Upper lobe of left lung (tissue), 6 donors: ENCODE data around the gene LRRC3C. TPM values are rescaled to one million over a fixed set of nuclear protein-coding genes. Genes with fewer than 3 reads are reported as not detected.

Experiments used
- ATAC-seq, 2 donors: fragments of 200-7000 bp; cut with Tn5 transposase; one replicate each; pipeline ENCODE4 v1.9.1; 2022; ENCODE audit warnings: mild to moderate bottlenecking in 2 of 2, moderate library complexity in 2 of 2; ENCODE audit not compliant: low FRiP score in 2 of 2
- DNase-seq, 2 donors: peaks; one replicate each; pipeline ENCODE4 v3.0.0-alpha.2; 2019 to 2020
- H3K27ac ChIP-seq, 4 donors: fragments of 200-600 bp; sonication (generic); one replicate each; pipeline ENCODE4 v1.5.1; 2016 to 2019
- H3K27me3 ChIP-seq, 4 donors: fragments of 200-600 bp; sonication (generic); one replicate each; pipeline ENCODE4 v1.5.1; 2017 to 2019
- H3K36me3 ChIP-seq, 4 donors: fragments of 200-600 bp; sonication (generic); one replicate each; pipeline ENCODE4 v1.5.1; 2016 to 2019
- H3K4me1 ChIP-seq, 4 donors: fragments of 200-600 bp; sonication (generic); one replicate each; pipeline ENCODE4 v1.5.1; 2018 to 2019
- H3K4me3 ChIP-seq, 4 donors: fragments of 200-600 bp; sonication (generic); one replicate each; pipeline ENCODE4 v1.5.1; 2017 to 2019; ENCODE audit warnings: mild to moderate bottlenecking in 2 of 4, moderate library complexity in 1 of 4
- H3K9me3 ChIP-seq, 4 donors: fragments of 200-600 bp; sonication (generic); one replicate each; pipeline ENCODE4 v1.5.1; 2018 to 2019
- EP300 ChIP-seq, 4 donors: sonication (generic); formaldehyde crosslinking; IDR thresholded peaks; one replicate each; pipeline ENCODE4 v1.5.1; 2017; ENCODE audit warnings: antibody characterized with exemption in 4 of 4, control low read depth in 2 of 4
- POLR2A ChIP-seq, 4 donors: fragments of 450-650 bp; IDR thresholded peaks; one replicate each; pipeline ENCODE4 v1.5.1; 2016 to 2017; ENCODE audit warnings: antibody characterized with exemption in 4 of 4, mild to moderate bottlenecking in 2 of 4
- POLR2AphosphoS5 ChIP-seq, 2 donors: sonication (generic); formaldehyde crosslinking; IDR thresholded peaks; one replicate each; pipeline ENCODE4 v1.5.1; 2017; ENCODE audit warnings: antibody characterized with exemption in 2 of 2
- WGBS, 2 donors: methylation state at CpG; one replicate each; pipeline ENCODE4 v1.1.5; 2017 to 2018; 5-methylcytosine and 5-hydroxymethylcytosine counted together
- total RNA-seq, 6 donors: library from RNA; depleted of rRNA in 4 of 6; stranded (reverse); fragments of >200 nt in 4 of 6; gene quantifications; one replicate each; pipeline versions ENCODE4 v1.1.0 to v1.2.1, GENCODE V29; 2016 to 2021
- TF ChIP-seq, protein P1 (sequence below), 6 experiments: fragments of 450-650 bp in 4 of 6; fragments of 200-600 bp in 2 of 6; sonication (generic) in 2 of 6; IDR thresholded peaks; one replicate each; pipeline ENCODE4 v1.5.1; 2016 to 2019; ENCODE audit warnings: antibody characterized with exemption in 6 of 6
- donor health status: DM: no; HTN: no; CAD: no; lungs with moderate emphysema.
- donor health status: DM: no; HTN: yes; CAD: no; lungs with severe emphysema.

The LRRC3C gene
- total RNA-seq, 6 donors from 2014 or later: not detected

DNA sequence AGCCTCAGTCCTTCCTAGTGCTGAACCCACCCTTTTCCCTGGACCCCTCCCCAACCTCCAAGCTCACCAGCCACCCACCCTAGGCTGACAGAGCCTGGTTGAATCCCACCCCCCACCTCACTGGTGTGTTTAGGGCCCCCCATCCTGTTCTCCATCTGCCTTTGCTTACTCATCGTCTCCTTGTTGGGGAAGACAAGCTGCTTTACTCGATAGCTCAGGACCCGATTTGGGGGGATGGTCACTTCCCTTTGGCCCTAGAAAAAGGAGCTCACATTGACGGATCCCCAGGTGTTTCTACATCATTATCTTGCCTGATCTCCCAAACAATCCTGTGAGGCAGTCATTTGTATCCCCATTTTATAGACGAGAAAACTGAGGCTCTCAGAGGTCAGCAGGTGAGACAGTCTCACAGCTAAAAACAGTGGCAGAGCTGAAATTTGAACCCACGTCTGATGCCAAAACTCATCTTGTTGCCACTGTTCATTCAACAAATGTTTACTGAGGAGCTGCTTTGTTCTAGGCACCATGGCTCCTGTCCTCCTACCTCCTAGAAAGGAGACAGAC lies 18.7 kb upstream of the LRRC3C start:
- Histone ChIP-seq H3K4me1 (no peaks in the 10 kb centered on the region), H3K36me3 (peaks cover 0 to 10% (median under 1%) of the 10 kb centered on the region in 4 donors), H3K27ac (no peak overlapping the region), H3K27me3 (no peaks in the 10 kb centered on the region), H3K4me3 (no peak overlapping the region), H3K9me3 (no peaks in the 10 kb centered on the region)
- no peak for DNase-seq
- WGBS, 2 donors: 95 to 97% methylated on average over 6 of the region's 6 CpGs
- ATAC-seq: no peak
- TF ChIP-seq POLR2AphosphoS5 (IDR thresholded peaks at IDR 0.05): no peak
- TF ChIP-seq EP300 (IDR thresholded peaks at IDR 0.05): no peak

DNA sequence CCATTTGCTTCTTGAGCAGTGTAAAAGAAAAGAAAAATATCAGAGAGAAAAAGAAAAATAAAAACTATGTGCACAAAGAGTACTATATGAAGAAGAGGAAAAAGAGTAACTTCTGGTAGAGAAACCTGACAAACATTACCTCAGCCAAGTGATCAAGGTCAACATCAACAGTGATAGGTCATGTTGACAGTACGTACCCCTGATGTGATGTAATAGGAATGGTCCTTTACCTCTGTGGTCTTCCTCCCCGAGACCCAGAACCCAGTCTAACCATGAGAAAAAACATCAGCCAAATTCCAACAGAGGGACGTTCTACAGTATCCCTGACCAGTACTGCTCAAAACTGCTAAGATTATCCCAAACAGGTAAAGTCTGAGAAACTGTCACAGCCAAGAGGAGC lies 13.5 kb upstream of the LRRC3C start:
- 92% methylated on average over 3 of the region's 3 CpGs for WGBS, 2 donors
- H3K36me3 ChIP-seq: peaks cover 0 to 13% (median 3%) of the 10 kb centered on the region in 4 donors
- H3K9me3 ChIP-seq: no peaks in the 10 kb centered on the region
- no peak overlapping the region for H3K4me3 ChIP-seq
- ATAC-seq: no peak
- TF ChIP-seq, protein P1, sequence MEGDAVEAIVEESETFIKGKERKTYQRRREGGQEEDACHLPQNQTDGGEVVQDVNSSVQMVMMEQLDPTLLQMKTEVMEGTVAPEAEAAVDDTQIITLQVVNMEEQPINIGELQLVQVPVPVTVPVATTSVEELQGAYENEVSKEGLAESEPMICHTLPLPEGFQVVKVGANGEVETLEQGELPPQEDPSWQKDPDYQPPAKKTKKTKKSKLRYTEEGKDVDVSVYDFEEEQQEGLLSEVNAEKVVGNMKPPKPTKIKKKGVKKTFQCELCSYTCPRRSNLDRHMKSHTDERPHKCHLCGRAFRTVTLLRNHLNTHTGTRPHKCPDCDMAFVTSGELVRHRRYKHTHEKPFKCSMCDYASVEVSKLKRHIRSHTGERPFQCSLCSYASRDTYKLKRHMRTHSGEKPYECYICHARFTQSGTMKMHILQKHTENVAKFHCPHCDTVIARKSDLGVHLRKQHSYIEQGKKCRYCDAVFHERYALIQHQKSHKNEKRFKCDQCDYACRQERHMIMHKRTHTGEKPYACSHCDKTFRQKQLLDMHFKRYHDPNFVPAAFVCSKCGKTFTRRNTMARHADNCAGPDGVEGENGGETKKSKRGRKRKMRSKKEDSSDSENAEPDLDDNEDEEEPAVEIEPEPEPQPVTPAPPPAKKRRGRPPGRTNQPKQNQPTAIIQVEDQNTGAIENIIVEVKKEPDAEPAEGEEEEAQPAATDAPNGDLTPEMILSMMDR (IDR thresholded peaks at IDR 0.05): no peak
- TF ChIP-seq POLR2AphosphoS5 (IDR thresholded peaks at IDR 0.05) (no peak), EP300 (IDR thresholded peaks at IDR 0.05) (no peak), POLR2A (IDR thresholded peaks at IDR 0.05) (no peak)
- H3K4me1 ChIP-seq: no peaks in the 10 kb centered on the region
- no peak for DNase-seq
- H3K27me3 ChIP-seq: no peaks in the 10 kb centered on the region
- H3K27ac ChIP-seq: no peak overlapping the region

DNA sequence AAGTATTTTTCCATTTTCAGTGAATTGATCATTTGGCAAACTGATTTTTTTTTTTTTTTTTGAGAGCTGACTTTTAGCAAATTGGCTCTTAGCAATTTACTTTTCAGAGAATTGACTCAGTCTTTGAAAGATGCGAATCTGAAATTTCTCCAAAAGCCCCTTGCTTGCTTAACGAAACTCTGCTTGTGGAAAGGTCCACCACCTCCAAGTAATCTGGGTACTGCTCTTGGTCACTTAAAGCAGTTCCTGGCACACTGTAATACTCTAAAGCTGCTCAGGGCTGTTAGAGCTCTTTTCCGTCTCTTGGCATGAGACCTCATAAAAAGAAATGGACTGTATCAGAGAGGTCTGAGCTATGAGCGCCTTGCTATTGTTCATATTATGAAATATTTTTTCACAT lies 12.0 kb upstream of the LRRC3C start:
- 76 to 89% methylated on average over 4 of the region's 4 CpGs for WGBS, 2 donors
- Histone ChIP-seq H3K9me3 (no peaks in the 10 kb centered on the region), H3K27me3 (no peaks in the 10 kb centered on the region), H3K27ac (no peak overlapping the region), H3K4me1 (no peaks in the 10 kb centered on the region), H3K36me3 (peaks cover 0 to 24% (median 11%) of the 10 kb centered on the region in 4 donors), H3K4me3 (no peak overlapping the region)
- ATAC-seq (no peak), DNase-seq (no peak)
- TF ChIP-seq, protein P1 (IDR thresholded peaks at IDR 0.05): no peak
- TF ChIP-seq EP300 (IDR thresholded peaks at IDR 0.05) (no peak), POLR2AphosphoS5 (IDR thresholded peaks at IDR 0.05) (no peak), POLR2A (IDR thresholded peaks at IDR 0.05) (no peak)

DNA sequence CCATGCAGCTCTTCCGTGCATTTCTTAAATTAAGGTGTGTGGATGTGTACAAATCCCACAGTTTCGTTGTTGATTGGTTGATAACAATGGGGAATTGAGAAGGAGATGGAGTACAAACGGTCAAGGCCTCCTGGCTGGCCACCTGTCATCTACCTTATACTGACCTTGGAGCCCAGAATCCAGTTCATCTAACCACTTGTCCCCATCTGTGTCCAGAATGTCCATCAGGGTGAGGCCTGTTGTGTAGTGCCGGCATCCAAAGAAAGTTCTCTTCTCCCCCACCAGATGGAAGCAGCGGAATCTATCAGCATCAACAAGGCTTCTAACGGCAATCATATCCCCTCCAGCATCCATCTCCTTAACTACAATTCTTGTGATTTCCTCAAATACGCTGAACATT lies 10.6 kb upstream of the LRRC3C start:
- H3K27ac ChIP-seq: no peak overlapping the region
- no peaks in the 10 kb centered on the region for H3K27me3 ChIP-seq
- H3K36me3 ChIP-seq: peaks cover 3 to 38% (median 24%) of the 10 kb centered on the region in 4 donors
- no peaks in the 10 kb centered on the region for H3K9me3 ChIP-seq
- TF ChIP-seq POLR2AphosphoS5 (IDR thresholded peaks at IDR 0.05) (no peak), EP300 (IDR thresholded peaks at IDR 0.05) (no peak), POLR2A (IDR thresholded peaks at IDR 0.05) (no peak)
- TF ChIP-seq, protein P1 (IDR thresholded peaks at IDR 0.05): no peak
- 88 to 92% methylated on average over 7 of the region's 7 CpGs for WGBS, 2 donors
- ATAC-seq: no peak
- no peak for DNase-seq
- H3K4me3 ChIP-seq: no peak overlapping the region
- H3K4me1 ChIP-seq: no peaks in the 10 kb centered on the region

DNA sequence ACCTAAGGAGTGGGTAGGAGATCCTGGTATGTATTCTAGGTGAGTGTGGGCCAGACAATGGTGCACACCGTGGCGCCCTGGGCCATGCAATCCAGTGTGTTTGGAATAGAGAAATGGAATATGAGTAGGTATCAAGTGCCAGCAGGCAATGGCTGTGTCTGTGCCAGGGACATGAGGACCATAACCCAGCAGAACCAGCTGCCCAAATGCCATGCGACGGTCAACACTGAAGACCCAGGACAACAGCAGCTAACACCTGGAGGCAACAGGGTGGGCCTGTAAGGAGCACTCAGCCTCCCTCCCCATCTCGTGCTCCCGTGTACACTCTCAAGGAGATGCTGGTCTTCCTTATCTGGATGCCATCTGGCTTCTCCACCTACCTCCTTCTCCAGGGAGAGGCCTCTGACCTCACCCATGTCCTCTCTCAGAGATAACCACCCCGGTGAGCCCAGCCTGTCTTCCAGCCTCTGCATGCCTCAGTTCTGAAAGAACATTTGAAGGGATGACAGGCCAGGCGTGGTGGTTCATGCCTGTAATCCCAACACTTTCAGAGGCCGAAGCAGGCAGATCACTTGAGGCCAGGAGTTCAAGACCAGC lies 8.3 kb upstream of the LRRC3C start:
- Histone ChIP-seq H3K36me3 (peaks cover 16 to 53% (median 45%) of the 10 kb centered on the region in 4 donors), H3K4me3 (no peak overlapping the region), H3K27me3 (no peaks in the 10 kb centered on the region), H3K4me1 (peaks cover 0 to 5% (median 2%) of the 10 kb centered on the region in 4 donors), H3K27ac (no peak overlapping the region), H3K9me3 (no peaks in the 10 kb centered on the region)
- no peak for DNase-seq
- ATAC-seq: no peak
- 88 to 93% methylated on average over 3 to 9 of the region's 9 CpGs for WGBS, 2 donors
- TF ChIP-seq, protein P1 (IDR thresholded peaks at IDR 0.05): no peak
- TF ChIP-seq POLR2AphosphoS5 (IDR thresholded peaks at IDR 0.05) (no peak), EP300 (IDR thresholded peaks at IDR 0.05) (no peak), POLR2A (IDR thresholded peaks at IDR 0.05) (no peak)
